Osteocyte (in vitro differentiated cells): ENCODE measurements around the gene SRPX2. TPM values are rescaled to one million over a fixed set of nuclear protein-coding genes. Genes with fewer than 3 reads are reported as not detected.

Experiments
- DNase-seq: peaks from one replicate; pipeline ENCODE4 v3.0.0; 2021; ENCODE audit warnings: mixed read lengths; ENCODE audit not compliant: unreplicated experiment; ENCODE audit errors: extremely low spot score
- H3K27ac Mint-ChIP-seq: one replicate; pipeline ENCODE4 v1.8.0; 2021; ENCODE audit warnings: mild to moderate bottlenecking, mixed read lengths; ENCODE audit not compliant: unreplicated experiment
- H3K27me3 Mint-ChIP-seq: one replicate; pipeline ENCODE4 v1.8.0; 2021; ENCODE audit warnings: mixed read lengths; ENCODE audit not compliant: unreplicated experiment
- H3K36me3 Mint-ChIP-seq: one replicate; pipeline ENCODE4 v1.8.0; 2021; ENCODE audit warnings: mixed read lengths; ENCODE audit not compliant: unreplicated experiment
- H3K4me1 Mint-ChIP-seq: one replicate; pipeline ENCODE4 v1.8.0; 2021; ENCODE audit warnings: mixed read lengths; ENCODE audit not compliant: unreplicated experiment
- H3K4me3 Mint-ChIP-seq: one replicate; pipeline ENCODE4 v1.8.0; 2021; ENCODE audit warnings: mild to moderate bottlenecking, moderate library complexity, mixed read lengths; ENCODE audit not compliant: unreplicated experiment
- H3K9me3 Mint-ChIP-seq: one replicate; pipeline ENCODE4 v1.8.0; 2021; ENCODE audit warnings: mixed read lengths; ENCODE audit not compliant: unreplicated experiment
- total RNA-seq: library from RNA; stranded (reverse); gene quantifications from 2 replicates; pipeline ENCODE4 v1.2.1, GENCODE V29; 2021
- TF ChIP-seq, protein P1 (sequence below): fragments of 200-600 bp; sonication (generic); IDR thresholded peaks from 2 replicates; pipeline ENCODE4 v1.5.0; 2021; ENCODE audit warnings: antibody characterized with exemption, mild to moderate bottlenecking, moderate library complexity

The SRPX2 gene
- total RNA-seq, 1 donor from 2014 or later: 47.9 TPM

DNA sequence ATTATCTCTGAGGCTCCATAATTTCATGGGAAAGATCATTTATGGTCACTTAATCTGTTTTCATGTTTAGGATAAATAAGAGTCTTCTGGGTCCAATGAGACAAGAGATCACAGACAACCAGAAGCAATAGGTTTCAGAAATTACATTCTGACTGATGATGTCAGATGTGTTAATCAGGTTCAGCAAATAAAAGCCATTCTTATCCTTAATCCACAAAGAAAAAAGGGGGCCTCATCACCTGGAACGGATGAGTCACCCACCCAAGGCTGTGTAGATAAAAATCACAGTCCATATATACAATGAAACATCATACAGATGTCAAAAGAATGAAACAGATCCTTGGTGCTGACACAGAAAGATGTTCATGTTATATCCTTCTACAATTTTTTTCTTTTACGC is 51.3 kb downstream of the SRPX2 start:
- no peak overlapping the region for H3K4me3 Mint-ChIP-seq

DNA sequence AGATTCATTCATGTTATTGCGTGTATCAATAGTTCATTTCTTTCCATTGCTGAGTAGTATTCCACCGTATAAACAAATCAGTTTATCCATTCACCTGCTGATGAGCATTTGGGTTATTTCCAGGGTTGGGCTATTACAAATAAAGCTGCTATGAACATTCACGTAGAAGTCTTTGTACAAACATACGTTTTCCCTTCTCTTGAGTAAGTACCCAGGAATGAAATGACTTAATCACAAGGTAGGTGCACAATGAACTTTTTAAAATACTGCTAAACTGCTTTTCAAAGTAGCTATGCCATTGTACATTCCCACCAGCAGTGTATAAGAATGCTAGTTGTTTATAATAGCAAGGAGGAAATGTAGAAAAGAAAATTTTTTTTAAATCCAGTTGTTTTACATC is 52.0 kb downstream of the SRPX2 start:
- Mint-ChIP-seq H3K27me3 (no peaks in the 10 kb centered on the region), H3K36me3 (peaks cover 4% of the 10 kb centered on the region), H3K4me1 (peaks cover 19% of the 10 kb centered on the region), H3K4me3 (no peak overlapping the region), H3K27ac (no peak overlapping the region), H3K9me3 (peaks cover 8% of the 10 kb centered on the region)
- DNase-seq: no peak
- TF ChIP-seq, protein P1, sequence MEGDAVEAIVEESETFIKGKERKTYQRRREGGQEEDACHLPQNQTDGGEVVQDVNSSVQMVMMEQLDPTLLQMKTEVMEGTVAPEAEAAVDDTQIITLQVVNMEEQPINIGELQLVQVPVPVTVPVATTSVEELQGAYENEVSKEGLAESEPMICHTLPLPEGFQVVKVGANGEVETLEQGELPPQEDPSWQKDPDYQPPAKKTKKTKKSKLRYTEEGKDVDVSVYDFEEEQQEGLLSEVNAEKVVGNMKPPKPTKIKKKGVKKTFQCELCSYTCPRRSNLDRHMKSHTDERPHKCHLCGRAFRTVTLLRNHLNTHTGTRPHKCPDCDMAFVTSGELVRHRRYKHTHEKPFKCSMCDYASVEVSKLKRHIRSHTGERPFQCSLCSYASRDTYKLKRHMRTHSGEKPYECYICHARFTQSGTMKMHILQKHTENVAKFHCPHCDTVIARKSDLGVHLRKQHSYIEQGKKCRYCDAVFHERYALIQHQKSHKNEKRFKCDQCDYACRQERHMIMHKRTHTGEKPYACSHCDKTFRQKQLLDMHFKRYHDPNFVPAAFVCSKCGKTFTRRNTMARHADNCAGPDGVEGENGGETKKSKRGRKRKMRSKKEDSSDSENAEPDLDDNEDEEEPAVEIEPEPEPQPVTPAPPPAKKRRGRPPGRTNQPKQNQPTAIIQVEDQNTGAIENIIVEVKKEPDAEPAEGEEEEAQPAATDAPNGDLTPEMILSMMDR: no peak

More for the DNA sequence above, 51.3 kb downstream of the SRPX2 start:
- peaks cover 19% of the 10 kb centered on the region for H3K4me1 Mint-ChIP-seq
- peaks cover 8% of the 10 kb centered on the region for H3K9me3 Mint-ChIP-seq
- H3K36me3 Mint-ChIP-seq: peaks cover 4% of the 10 kb centered on the region
- TF ChIP-seq, protein P1: no peak
- DNase-seq: no peak
- H3K27me3 Mint-ChIP-seq: no peaks in the 10 kb centered on the region
- H3K27ac Mint-ChIP-seq: no peak overlapping the region

DNA sequence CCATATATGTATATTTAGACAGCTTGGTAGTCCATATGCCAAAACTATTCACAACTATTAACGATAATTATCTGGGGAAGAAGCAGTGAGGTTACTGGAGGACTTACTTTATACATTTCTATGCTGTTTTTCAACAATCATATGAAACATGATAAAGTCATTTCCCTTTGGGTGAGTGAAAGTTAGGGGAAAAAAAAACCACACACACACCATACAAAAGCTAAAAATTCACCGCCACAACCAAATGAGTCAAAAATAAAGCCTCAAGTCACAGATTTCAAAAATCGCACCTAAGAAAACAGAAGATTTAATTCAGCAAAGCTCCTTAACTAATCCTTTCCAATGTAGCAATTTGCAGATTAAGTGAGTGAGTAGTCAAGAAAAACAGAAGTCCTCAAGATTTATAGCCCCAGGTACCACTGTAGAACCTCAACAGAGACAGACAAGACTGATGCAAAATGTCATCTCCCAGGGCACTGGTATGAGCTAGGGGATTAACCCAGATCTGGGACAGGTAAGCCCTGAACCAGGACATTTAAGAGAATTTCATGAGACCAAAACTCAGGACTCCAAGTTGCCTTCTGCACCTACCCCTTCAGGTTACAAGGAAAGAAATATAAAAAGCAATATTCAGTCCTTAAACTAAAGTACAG is 52.8 kb downstream of the SRPX2 start:
- no peaks in the 10 kb centered on the region for H3K27me3 Mint-ChIP-seq
- peaks cover 8% of the 10 kb centered on the region for H3K9me3 Mint-ChIP-seq
- TF ChIP-seq, protein P1: no peak
- DNase-seq: no peak
- H3K4me1 Mint-ChIP-seq: peaks cover 19% of the 10 kb centered on the region
- H3K36me3 Mint-ChIP-seq: peaks cover 4% of the 10 kb centered on the region
- no peak overlapping the region for H3K4me3 Mint-ChIP-seq
- no peak overlapping the region for H3K27ac Mint-ChIP-seq

DNA sequence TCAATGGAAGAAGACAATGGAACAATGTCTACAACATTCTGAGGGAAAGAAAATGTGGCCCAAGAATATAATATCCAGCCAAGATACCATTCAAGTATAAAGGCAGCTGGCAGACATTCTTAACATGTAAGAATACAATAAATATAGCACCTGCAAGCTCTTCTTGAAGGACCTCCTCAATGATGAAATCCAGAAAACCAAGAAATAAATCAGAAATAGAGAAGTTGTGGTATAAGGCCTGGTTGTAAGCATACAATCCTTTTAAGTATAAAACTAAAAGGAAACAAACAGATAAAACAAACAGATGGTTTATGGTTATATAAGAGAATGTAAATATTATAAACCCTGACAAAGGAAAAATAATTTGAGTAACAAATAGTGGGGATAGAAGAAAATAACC is 54.6 kb downstream of the SRPX2 start:
- H3K4me1 Mint-ChIP-seq: peaks cover 19% of the 10 kb centered on the region
- H3K36me3 Mint-ChIP-seq: peaks cover 2% of the 10 kb centered on the region
- H3K27ac Mint-ChIP-seq: no peak overlapping the region
- no peak for DNase-seq
- H3K27me3 Mint-ChIP-seq: no peaks in the 10 kb centered on the region
- no peak overlapping the region for H3K4me3 Mint-ChIP-seq
- TF ChIP-seq, protein P1: no peak
- H3K9me3 Mint-ChIP-seq: peaks cover 8% of the 10 kb centered on the region

DNA sequence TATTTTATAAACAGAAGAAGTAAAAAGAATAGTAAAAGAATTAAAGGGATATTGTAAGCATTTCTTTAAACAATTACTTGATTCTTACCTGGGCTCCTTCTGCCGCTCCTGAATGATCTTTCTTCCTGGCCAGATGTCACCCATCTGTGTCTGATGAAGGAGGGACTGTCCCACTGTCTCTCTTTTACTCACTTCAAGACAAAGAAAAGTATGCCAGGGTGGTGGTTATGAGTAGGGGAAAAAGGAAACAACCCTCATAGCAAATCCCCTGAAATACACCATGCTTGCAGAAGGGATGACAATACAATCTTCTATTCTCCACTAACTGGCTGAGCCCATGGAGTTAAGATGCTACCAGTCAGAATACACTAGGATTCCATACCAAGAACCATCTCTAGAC is 56.8 kb downstream of the SRPX2 start:
- Mint-ChIP-seq H3K4me1 (peaks cover 7% of the 10 kb centered on the region), H3K27me3 (no peaks in the 10 kb centered on the region), H3K4me3 (no peak overlapping the region), H3K9me3 (peaks cover 4% of the 10 kb centered on the region), H3K27ac (no peak overlapping the region), H3K36me3 (peaks cover 2% of the 10 kb centered on the region)
- no peak for DNase-seq
- TF ChIP-seq, protein P1: no peak
